Testis (tissue), 2 donors: ENCODE measurements around the gene PRKAR1B.

Experiments
- POLR2A ChIP-seq: fragments of 450-650 bp; IDR thresholded peaks from one replicate; pipeline ENCODE4 v1.6.1; 2017; ENCODE audit warnings: antibody characterized with exemption, mild to moderate bottlenecking, moderate library complexity
- TF ChIP-seq, protein P1 (sequence below), 3 experiments: fragments of 450-650 bp in 2 of 3; fragments of 200-600 bp in 1 of 3; sonication (generic) in 1 of 3; IDR thresholded peaks; one replicate each; pipeline ENCODE4 v1.5.1; 2016 to 2019; ENCODE audit warnings: antibody characterized with exemption in 3 of 3, mild to moderate bottlenecking in 2 of 3, moderate library complexity in 1 of 3

DNA sequence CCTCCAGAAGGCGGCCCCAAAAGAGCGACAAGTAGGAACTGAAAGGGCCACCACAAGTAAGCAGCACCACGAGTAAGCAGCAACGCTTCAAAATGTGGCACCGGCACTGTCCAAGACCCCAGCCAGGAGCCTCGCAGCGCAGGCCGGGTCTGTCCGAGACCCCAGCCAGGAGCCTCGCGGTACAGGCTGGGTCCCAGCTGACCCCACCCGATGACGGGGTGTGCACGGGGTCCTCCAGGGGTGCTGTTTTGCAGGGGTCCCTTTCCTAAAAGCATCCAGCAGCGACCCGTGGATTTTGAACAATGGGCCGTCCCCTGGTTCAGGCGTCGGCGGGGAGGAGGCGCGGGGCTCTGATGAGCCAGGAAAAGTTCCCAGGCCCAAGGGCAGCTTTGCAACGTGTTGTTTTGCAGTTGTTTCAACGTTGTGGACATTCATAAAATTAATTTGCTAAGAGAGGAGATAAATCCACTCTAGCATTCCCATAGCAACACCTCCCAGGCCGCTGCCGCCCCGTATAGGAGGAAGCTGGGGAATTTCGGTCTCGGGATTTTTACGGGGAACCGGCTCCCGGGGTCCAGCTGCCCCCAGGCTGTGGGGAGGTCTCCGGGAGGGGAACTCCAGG lies 155.9 kb downstream of the PRKAR1B start:
- TF ChIP-seq POLR2A = no peak
- TF ChIP-seq, protein P1, sequence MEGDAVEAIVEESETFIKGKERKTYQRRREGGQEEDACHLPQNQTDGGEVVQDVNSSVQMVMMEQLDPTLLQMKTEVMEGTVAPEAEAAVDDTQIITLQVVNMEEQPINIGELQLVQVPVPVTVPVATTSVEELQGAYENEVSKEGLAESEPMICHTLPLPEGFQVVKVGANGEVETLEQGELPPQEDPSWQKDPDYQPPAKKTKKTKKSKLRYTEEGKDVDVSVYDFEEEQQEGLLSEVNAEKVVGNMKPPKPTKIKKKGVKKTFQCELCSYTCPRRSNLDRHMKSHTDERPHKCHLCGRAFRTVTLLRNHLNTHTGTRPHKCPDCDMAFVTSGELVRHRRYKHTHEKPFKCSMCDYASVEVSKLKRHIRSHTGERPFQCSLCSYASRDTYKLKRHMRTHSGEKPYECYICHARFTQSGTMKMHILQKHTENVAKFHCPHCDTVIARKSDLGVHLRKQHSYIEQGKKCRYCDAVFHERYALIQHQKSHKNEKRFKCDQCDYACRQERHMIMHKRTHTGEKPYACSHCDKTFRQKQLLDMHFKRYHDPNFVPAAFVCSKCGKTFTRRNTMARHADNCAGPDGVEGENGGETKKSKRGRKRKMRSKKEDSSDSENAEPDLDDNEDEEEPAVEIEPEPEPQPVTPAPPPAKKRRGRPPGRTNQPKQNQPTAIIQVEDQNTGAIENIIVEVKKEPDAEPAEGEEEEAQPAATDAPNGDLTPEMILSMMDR (IDR thresholded peaks at IDR 0.05) = no peak
